ENCODE results near the gene ATP5PB.

The ATP5PB gene

GRCh38 chr1:111475701-111476100 is 26.4 kb downstream of the ATP5PB start:
- no peak for DNase-seq (ENCODE audit: low read depth)

- no peak for DNase-seq (ENCODE audit: low read depth)
These were observed 26.9 kb downstream of the ATP5PB start for GRCh38 chr1:111476214-111476613.

DNA sequence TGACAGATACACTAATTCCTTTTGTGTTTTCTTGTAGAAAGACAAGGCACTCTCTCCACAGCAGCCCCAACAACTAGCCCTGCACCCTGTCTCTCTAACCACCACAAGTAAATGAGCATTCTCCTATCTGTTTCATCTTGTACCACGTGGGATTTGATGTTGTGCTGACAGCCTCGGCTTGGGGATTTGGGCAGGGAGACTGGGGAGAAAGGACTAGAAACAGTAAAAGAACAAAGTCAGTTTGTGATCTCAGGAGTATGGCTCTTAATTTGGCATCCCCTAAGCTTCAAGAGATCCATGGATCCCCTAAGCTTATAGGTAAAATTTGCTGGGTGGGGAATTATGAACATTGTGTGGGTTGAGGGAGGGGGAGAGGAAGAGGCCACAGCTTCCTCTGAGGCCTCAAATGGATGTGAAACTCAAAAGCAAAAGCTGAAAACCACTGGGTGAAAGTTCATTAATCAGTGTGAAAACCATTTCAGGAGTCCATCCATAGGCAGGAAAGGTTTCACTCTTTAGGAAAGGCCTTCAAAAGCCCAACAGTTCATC is 27.6 kb downstream of the ATP5PB start:
- peak; percentile 11 for DNase-seq (ENCODE audit: low read depth)

GRCh38 chr1:111480674-111481073 is 31.4 kb downstream of the ATP5PB start:
- DNase-seq (ENCODE audit: low read depth), result no peak

DNA sequence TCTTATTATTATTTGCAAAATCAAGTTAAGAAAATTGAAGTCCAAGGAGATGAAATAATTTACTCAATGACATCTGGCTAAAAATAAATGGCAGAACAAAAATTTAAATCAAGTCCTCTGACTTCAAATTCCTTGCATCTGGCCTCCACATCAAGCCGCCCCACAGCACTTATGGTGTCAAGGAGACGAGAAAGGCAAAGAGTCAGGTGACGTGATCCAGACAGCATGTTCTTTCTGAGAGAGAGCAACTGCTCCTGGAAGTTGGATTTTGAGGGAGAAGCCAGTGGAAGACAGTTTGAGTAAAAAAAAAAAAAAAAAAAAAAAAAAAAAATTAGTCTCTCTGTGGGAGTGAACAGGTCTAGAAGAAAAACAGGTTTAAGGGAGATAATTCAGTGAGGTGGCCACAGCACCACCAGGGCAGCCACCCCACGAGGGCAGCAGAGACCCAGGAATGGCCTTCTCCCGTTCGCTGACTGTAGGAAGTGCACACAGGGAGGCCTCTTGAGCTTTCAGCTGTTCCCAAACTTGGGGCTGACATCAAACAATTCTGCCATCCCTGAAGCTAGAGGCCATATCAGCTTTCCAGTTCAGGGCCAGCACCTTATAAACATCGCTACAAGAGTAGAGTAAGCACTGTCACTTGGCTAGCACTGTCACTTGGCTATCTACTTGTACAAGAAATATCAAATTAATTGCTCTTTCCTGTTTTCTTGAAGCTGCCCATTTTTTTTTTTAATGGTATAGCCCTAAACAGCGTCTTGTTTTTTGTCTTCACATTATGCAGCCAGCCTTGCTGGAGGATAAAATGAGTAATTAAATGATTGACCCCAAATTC is 32.3 kb downstream of the ATP5PB start:
- DNase-seq (ENCODE audit: low read depth), result peak; percentile 40

- no peak for DNase-seq (ENCODE audit: low read depth)
These were observed 33.9 kb downstream of the ATP5PB start for GRCh38 chr1:111483166-111483565.

- DNase-seq (ENCODE audit: low read depth), result no peak
These were observed 34.6 kb downstream of the ATP5PB start for GRCh38 chr1:111483876-111484275.

- no peak for DNase-seq (ENCODE audit: low read depth)
These were observed 35.2 kb downstream of the ATP5PB start for GRCh38 chr1:111484391-111485026.

- no peak for DNase-seq (ENCODE audit: low read depth)
These were observed 37.2 kb downstream of the ATP5PB start for GRCh38 chr1:111486431-111486830.

DNA sequence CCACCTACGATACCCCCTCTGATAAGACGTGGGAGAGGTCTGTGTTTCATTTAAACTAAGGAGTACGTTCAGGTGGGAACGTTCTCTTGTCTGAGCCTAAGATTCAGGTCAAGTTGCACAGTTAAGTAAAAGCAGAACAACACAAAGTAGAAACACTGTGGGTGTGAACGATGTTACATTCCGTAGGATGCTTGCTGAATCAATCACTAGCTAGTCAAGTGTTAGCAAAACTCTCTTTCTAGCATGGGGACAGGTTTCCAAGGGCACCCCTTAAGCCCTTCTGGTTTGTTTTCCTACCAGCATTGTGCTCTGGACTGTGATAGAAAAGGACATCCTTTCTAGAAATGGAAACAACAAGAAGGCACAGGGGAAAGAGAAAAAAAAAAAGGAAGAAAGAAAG is 37.9 kb downstream of the ATP5PB start:
- no peak for DNase-seq (ENCODE audit: low read depth)

DNA sequence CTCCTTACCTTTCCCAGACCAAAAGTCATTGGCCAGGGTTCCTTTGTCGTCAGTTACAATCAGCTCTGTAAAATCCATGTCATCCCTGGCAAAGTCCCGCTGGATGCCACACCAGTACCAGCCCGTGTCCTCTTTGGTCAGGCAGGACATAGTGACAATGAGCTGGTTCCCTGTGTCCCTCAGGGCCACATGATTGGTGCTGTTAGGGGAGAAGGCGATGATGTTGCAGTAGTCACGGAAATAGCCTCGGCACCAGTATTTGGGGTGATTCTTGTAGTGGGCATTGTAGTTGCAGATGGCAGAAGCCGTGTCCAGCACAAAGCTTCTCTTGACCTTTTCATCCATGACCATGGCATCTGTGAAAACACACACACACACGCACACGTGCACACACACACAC is 39.4 kb downstream of the ATP5PB start:
- no peak for DNase-seq (ENCODE audit: low read depth)

DNA sequence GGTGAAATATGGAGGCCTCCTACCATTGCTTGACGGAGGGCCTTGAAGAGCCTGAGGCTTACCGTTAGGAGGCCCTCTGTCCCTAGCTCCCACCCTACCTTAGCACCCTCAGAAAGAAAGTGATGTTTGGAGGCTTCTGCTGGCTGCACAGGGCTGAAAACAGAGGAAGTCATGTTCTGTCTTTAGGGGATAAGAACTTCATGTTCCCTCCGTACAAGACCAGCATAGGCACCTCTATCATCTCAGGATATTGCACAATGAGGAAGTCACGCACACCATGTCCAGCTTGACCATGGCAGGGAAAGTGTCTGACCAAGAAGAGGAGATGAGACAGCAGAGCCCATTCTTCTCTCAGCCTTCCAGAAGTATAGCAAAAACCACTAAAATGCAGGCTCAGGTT is 40.3 kb downstream of the ATP5PB start:
- no peak for DNase-seq (ENCODE audit: low read depth)

GRCh38 chr1:111490220-111490619 is 41.0 kb downstream of the ATP5PB start:
- no peak for DNase-seq (ENCODE audit: low read depth)

DNA sequence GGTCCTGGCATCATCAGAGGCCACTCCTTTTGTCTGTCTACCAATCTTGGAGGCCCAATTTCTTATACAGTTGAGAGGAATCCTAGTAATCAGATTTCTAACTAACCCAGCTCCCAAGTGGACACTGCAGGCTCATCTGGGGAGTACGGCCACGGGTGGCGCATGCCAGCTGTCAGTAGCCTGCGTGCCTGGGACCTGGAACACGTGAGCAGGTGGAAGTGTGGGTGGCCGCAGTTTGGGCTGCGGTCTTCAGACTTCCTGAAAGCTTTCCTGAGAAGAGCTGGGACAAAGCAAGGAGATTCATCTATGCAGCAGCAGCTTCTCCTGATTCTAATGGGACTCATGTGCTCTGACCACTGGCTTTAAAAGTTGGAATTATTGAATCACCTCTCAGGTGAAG is 41.8 kb downstream of the ATP5PB start:
- DNase-seq (ENCODE audit: low read depth), result no peak

GRCh38 chr1:111496398-111496797 is 47.1 kb downstream of the ATP5PB start:
- no peak for DNase-seq (ENCODE audit: low read depth)

DNA sequence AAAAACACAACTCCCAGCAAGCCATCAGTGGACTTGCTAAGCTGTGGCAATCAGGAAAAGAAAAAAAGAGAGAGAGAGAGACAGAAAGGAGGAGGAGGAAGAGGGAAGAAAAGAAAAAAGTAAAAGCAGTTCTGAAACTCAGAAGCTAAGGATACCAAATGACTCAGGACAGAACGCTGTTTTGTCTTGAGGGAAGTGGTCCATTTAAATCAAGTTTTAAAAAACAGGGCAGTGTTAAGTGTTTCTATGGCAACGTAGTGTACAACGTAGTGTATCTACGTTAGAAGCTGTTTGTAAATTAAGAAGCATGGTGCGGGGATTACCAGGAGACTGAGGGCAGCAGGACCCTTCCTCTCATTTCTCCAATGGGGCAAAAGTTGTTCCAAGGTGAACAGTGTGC is 48.3 kb downstream of the ATP5PB start:
- DNase-seq (ENCODE audit: low read depth), result no peak

DNA sequence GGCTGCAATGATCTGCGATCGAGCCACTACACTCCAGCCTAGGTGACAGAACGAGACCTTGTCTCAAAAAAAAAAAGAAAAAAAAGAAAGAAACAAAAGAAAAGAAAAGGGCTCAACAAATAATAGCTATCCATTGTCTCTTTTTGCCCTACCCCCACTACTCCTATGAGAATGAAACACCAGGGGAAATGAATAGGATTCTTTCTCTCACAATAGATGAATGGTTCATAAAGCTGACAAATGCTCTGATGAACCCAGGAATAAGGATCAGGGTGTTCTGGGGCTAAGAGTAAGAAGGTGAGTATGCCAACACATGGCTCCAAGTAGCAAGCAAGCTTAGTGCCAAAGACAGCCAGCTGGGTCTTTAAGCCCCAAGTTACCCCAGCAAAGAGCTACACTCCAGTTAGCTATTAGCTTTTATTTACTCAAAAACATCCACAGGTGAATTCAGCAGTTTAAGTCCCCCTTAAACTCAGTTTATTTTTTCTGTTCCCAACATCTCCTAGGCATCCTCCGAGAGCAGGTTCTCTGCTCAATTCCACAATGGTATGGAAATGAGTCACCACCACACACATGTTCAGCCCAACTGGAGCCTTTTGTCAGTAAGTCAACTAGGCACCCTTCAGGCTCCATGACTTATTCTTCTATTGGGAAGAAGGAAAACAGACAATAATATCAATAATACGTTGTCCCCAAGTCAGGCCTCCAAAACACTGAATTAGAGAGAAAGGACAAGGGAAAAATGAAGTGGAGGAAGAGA is 49.9 kb downstream of the ATP5PB start:
- no peak for DNase-seq (ENCODE audit: low read depth)

DNA sequence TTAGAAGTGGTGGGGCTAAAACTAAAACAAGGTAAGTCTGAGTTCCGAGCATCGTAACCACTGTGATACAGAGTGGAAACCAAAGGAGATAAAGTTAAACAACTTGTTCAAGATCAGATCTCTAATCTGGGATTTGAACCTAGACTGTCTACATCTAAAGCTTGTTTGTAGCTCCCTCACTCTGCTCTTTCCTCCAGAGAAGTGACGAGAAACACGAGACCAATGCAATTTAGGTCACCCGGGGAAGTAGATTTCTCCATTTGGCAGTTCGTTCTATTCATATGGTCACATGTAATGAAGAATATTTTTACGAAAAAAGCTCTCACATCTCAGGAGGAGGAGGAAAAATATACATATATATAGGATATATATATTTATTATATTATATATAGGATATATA is 52.4 kb downstream of the ATP5PB start:
- DNase-seq (ENCODE audit: low read depth), result no peak

GRCh38 chr1:111503585-111504060 is 54.4 kb downstream of the ATP5PB start, which contains the start of the genes ADORA3 and TMIGD3:
Gene ADORA3, minus strand, starts transcription at chr1:111503633. Its CDS starts 279 bp downstream, at chr1:111503354.
Gene TMIGD3, minus strand, starts transcription at chr1:111503633. Its CDS starts 279 bp downstream, at chr1:111503354.
- no peak for DNase-seq (ENCODE audit: low read depth)

DNA sequence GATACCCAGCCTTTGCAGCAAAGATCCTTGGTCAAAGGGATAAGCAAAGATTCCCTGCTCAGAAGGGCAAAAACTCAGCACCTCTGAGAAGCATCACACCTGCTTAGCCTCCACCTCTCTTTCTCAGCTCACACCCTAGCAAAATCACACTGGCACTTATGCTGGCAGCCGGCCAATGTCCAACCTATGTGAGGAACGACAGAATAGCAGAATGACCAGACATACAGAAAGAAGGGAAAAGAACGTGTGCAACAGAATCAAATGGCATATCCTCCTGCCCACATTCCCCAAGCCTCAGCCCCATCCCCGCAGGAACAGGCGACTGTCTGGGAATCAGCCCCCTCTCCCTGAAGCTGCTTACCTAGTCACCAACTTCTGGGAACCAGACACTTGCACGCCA is 54.8 kb downstream of the ATP5PB start:
- no peak for DNase-seq (ENCODE audit: low read depth)

DNA sequence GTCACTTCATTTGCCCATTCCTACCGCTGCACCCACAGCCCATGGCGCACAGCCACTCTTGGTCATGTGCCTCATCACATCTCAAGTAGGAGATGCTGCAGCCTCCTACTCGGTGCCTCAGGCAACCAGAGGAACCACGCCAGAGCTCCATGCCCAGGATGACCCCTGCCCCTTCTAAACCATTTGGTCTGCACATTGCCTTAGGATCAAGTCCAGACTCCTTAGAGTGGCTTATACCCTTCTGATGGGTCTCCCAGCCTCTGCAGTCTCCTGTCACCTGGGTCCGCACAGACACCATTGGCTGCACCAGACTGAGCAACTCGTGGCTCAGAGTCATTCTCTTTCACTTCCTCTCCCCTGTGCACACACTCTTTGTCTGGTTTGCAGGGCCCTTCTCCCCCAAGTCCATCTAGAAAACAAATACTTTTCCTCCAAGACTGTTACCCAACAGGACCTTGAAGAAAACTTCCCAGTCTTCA is 56.4 kb downstream of the ATP5PB start:
- no peak for DNase-seq (ENCODE audit: low read depth)

DNA sequence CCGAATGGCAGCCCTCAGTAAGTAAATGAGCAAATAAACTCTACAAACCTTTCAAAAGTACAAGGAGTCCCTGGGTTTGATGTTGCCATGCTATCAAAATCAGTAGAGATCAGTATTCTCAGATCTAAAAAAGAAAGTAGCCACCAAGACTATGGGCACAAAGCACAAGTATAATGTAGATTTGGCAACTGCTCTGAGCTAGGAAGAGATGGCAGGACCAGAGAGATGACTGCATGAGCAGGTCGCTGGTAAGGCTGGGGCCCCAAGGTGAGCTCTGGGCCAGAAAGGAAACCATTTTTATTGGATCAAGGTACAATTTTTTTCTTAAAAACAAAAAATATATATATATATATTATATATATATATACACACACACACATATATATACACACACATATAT is 57.3 kb downstream of the ATP5PB start:
- no peak for DNase-seq (ENCODE audit: low read depth)
